Measurements from ENCODE around the gene PTPRD.

GRCh38 chr9:10597801-10598200 is 15.0 kb downstream of the PTPRD start:
- no peak for TF ChIP-seq CTCF (tag by site-specific recombination; IDR thresholded peaks at IDR 0.05)
- no peak for TF ChIP-seq PATZ1 (tag by site-specific recombination; IDR thresholded peaks at IDR 0.05)
- TF ChIP-seq ZNF549 (tag by site-specific recombination; IDR thresholded peaks at IDR 0.05): no peak
- TF ChIP-seq, protein P1, sequence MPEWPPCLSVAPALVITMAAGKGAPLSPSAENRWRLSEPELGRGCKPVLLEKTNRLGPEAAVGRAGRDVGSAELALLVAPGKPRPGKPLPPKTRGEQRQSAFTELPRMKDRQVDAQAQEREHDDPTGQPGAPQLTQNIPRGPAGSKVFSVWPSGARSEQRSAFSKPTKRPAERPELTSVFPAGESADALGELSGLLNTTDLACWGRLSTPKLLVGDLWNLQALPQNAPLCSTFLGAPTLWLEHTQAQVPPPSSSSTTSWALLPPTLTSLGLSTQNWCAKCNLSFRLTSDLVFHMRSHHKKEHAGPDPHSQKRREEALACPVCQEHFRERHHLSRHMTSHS (tag by site-specific recombination; IDR thresholded peaks at IDR 0.05): no peak
- no peak for TF ChIP-seq SETDB1 (IDR thresholded peaks at IDR 0.05; ENCODE audit: insufficient read length, low read length)
- TF ChIP-seq GFI1B (tag by site-specific recombination; IDR thresholded peaks at IDR 0.05): no peak
- TF ChIP-seq, protein P2, sequence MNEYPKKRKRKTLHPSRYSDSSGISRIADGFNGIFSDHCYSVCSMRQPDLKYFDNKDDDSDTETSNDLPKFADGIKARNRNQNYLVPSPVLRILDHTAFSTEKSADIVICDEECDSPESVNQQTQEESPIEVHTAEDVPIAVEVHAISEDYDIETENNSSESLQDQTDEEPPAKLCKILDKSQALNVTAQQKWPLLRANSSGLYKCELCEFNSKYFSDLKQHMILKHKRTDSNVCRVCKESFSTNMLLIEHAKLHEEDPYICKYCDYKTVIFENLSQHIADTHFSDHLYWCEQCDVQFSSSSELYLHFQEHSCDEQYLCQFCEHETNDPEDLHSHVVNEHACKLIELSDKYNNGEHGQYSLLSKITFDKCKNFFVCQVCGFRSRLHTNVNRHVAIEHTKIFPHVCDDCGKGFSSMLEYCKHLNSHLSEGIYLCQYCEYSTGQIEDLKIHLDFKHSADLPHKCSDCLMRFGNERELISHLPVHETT (tag by site-specific recombination; IDR thresholded peaks at IDR 0.05): no peak
- no peak for TF ChIP-seq ZBTB20 (tag by site-specific recombination; IDR thresholded peaks at IDR 0.05)
- TF ChIP-seq, protein P3, sequence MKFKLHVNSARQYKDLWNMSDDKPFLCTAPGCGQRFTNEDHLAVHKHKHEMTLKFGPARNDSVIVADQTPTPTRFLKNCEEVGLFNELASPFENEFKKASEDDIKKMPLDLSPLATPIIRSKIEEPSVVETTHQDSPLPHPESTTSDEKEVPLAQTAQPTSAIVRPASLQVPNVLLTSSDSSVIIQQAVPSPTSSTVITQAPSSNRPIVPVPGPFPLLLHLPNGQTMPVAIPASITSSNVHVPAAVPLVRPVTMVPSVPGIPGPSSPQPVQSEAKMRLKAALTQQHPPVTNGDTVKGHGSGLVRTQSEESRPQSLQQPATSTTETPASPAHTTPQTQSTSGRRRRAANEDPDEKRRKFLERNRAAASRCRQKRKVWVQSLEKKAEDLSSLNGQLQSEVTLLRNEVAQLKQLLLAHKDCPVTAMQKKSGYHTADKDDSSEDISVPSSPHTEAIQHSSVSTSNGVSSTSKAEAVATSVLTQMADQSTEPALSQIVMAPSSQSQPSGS (tag by site-specific recombination; IDR thresholded peaks at IDR 0.05; ENCODE audit: low read depth): no peak
- TF ChIP-seq ZNF645 (tag by site-specific recombination; IDR thresholded peaks at IDR 0.05): no peak
- no peak for TF ChIP-seq SP2 (tag by site-specific recombination; IDR thresholded peaks at IDR 0.05)
- TF ChIP-seq ZSCAN23 (tag by site-specific recombination; IDR thresholded peaks at IDR 0.05): no peak
- TF ChIP-seq ZNF623 (tag by site-specific recombination; IDR thresholded peaks at IDR 0.05): no peak
